Immature natural killer cell (primary cell): ENCODE data around the gene PSMB5. TPM values are rescaled to one million over a fixed set of nuclear protein-coding genes. Genes with fewer than 3 reads are reported as not detected.

ENCODE experiments used
- DNase-seq, 3 donors: peaks; one replicate each; pipeline ENCODE4 v3.0.0; 2022; ENCODE audit warnings: mixed read lengths in 1 of 3
- H3K27ac Mint-ChIP-seq, 6 donors: one replicate each; pipeline ENCODE4 v1.8.0; 2020; ENCODE audit warnings: mixed read lengths in 6 of 6, mild to moderate bottlenecking in 5 of 6, inconsistent platforms in 4 of 6, moderate library complexity in 3 of 6
- H3K27me3 Mint-ChIP-seq, 3 donors: one replicate each; pipeline ENCODE4 v1.8.0; 2020 to 2021; ENCODE audit warnings: low read depth in 3 of 3, mild to moderate bottlenecking in 3 of 3, mixed read lengths in 3 of 3, moderate library complexity in 3 of 3, inconsistent platforms in 1 of 3
- H3K36me3 Mint-ChIP-seq, 3 donors: one replicate each; pipeline ENCODE4 v1.8.0; 2020; ENCODE audit warnings: mixed read lengths in 3 of 3, inconsistent platforms in 2 of 3, mild to moderate bottlenecking in 2 of 3
- H3K4me1 Mint-ChIP-seq, 2 donors: one replicate each; pipeline ENCODE4 v1.8.0; 2020; ENCODE audit warnings: inconsistent platforms in 2 of 2, mild to moderate bottlenecking in 2 of 2, mixed read lengths in 2 of 2, moderate library complexity in 1 of 2
- H3K4me3 Mint-ChIP-seq, 5 donors: one replicate each; pipeline ENCODE4 v1.8.0; 2020; ENCODE audit warnings: mild to moderate bottlenecking in 5 of 5, mixed read lengths in 5 of 5, inconsistent platforms in 3 of 5, moderate library complexity in 3 of 5
- H3K9me3 Mint-ChIP-seq, 6 donors: one replicate each; pipeline ENCODE4 v1.8.0; 2020; ENCODE audit warnings: mild to moderate bottlenecking in 6 of 6, mixed read lengths in 6 of 6, inconsistent platforms in 4 of 6, moderate library complexity in 3 of 6
- polyA plus RNA-seq, 3 donors: library from polyadenylated mRNA; unstranded; fragments of 300-500 nt; fragmentation: Illumina TruSeq; gene quantifications; one replicate each; pipeline ENCODE4 v1.2.3, GENCODE V29; 2021

Gene PSMB5
- polyA plus RNA-seq, 3 donors from 2014 or later, result 25.6 to 54.3 (median 39.7) TPM

GRCh38 chr14:22995889-22996625 lies 38.6 kb downstream of the PSMB5 start:
- no peak overlapping the region for H3K4me3 Mint-ChIP-seq
- H3K27me3 Mint-ChIP-seq, result peaks cover 0 to 2% (median 2%) of the 10 kb centered on the region in 3 donors
- peaks cover 0 to 1% of the 10 kb centered on the region in 2 donors for H3K4me1 Mint-ChIP-seq
- peaks cover 9 to 19% (median 16%) of the 10 kb centered on the region in 3 donors for H3K36me3 Mint-ChIP-seq
- H3K9me3 Mint-ChIP-seq, result no peaks in the 10 kb centered on the region
- no peak overlapping the region for H3K27ac Mint-ChIP-seq
- DNase-seq, result no peak

GRCh38 chr14:22994762-22995275 lies 39.9 kb downstream of the PSMB5 start:
- Mint-ChIP-seq H3K36me3 (peaks cover 13 to 23% (median 19%) of the 10 kb centered on the region in 3 donors), H3K9me3 (no peaks in the 10 kb centered on the region), H3K4me3 (no peak overlapping the region), H3K27ac (no peak overlapping the region), H3K4me1 (peaks cover 0 to 1% of the 10 kb centered on the region in 2 donors), H3K27me3 (peaks cover 0 to 2% (median 2%) of the 10 kb centered on the region in 3 donors)
- DNase-seq, result peak in 1 of 3 donors; percentile 24

GRCh38 chr14:22993517-22993916 lies 41.2 kb downstream of the PSMB5 start:
- Mint-ChIP-seq H3K9me3 (no peaks in the 10 kb centered on the region), H3K36me3 (peaks cover 13 to 29% (median 28%) of the 10 kb centered on the region in 3 donors), H3K4me3 (no peak overlapping the region), H3K27ac (no peak overlapping the region), H3K27me3 (peaks cover 0 to under 1% (median 0%) of the 10 kb centered on the region in 3 donors), H3K4me1 (peaks cover 0 to 1% of the 10 kb centered on the region in 2 donors)
- no peak for DNase-seq

GRCh38 chr14:22991852-22992251 lies 42.8 kb downstream of the PSMB5 start:
- no peaks in the 10 kb centered on the region for H3K9me3 Mint-ChIP-seq
- H3K27me3 Mint-ChIP-seq, result no peaks in the 10 kb centered on the region
- H3K4me3 Mint-ChIP-seq, result no peak overlapping the region
- H3K36me3 Mint-ChIP-seq, result peaks cover 13 to 32% (median 29%) of the 10 kb centered on the region in 3 donors
- DNase-seq, result no peak
- peaks cover 0 to 1% of the 10 kb centered on the region in 2 donors for H3K4me1 Mint-ChIP-seq
- no peak overlapping the region for H3K27ac Mint-ChIP-seq

- H3K36me3 Mint-ChIP-seq, result peaks cover 8 to 25% (median 21%) of the 10 kb centered on the region in 3 donors
- no peak overlapping the region for H3K4me3 Mint-ChIP-seq
- H3K4me1 Mint-ChIP-seq, result no peaks in the 10 kb centered on the region
- no peak overlapping the region for H3K27ac Mint-ChIP-seq
- H3K9me3 Mint-ChIP-seq, result no peaks in the 10 kb centered on the region
- no peak for DNase-seq
- no peaks in the 10 kb centered on the region for H3K27me3 Mint-ChIP-seq
Measured at GRCh38 chr14:22987291-22987690, 47.4 kb downstream of the PSMB5 start.

GRCh38 chr14:22986508-22987054 lies 48.1 kb downstream of the PSMB5 start:
- no peaks in the 10 kb centered on the region for H3K9me3 Mint-ChIP-seq
- H3K36me3 Mint-ChIP-seq, result peaks cover 8 to 21% (median 17%) of the 10 kb centered on the region in 3 donors
- no peak overlapping the region for H3K4me3 Mint-ChIP-seq
- DNase-seq, result peak; percentile 74 to 79 (median 76)
- no peaks in the 10 kb centered on the region for H3K4me1 Mint-ChIP-seq
- no peak overlapping the region for H3K27ac Mint-ChIP-seq
- H3K27me3 Mint-ChIP-seq, result no peaks in the 10 kb centered on the region

- Mint-ChIP-seq H3K4me1 (no peaks in the 10 kb centered on the region), H3K36me3 (peaks cover 8 to 21% (median 17%) of the 10 kb centered on the region in 3 donors), H3K27ac (no peak overlapping the region), H3K9me3 (no peaks in the 10 kb centered on the region), H3K4me3 (no peak overlapping the region), H3K27me3 (no peaks in the 10 kb centered on the region)
- no peak for DNase-seq
Measured at GRCh38 chr14:22985894-22986507, 48.7 kb downstream of the PSMB5 start.

GRCh38 chr14:22984959-22985658 lies 49.6 kb downstream of the PSMB5 start:
- DNase-seq, result no peak
- Mint-ChIP-seq H3K36me3 (peaks cover 7 to 20% (median 15%) of the 10 kb centered on the region in 3 donors), H3K4me1 (peaks cover 3 to 4% of the 10 kb centered on the region in 2 donors), H3K4me3 (no peak overlapping the region), H3K27ac (no peak overlapping the region), H3K27me3 (peaks cover 0 to 2% (median 0%) of the 10 kb centered on the region in 3 donors), H3K9me3 (no peaks in the 10 kb centered on the region)

GRCh38 chr14:22982477-22983245 lies 52.0 kb downstream of the PSMB5 start, which contains the start of gene AJUBA:
AJUBA (minus strand) TSS chr14:22982551; CDS start chr14:22982266, 285 bp downstream.
- Mint-ChIP-seq H3K4me1 (peaks cover 5 to 8% of the 10 kb centered on the region in 2 donors), H3K27ac (no peak within 1 kb of the TSS), H3K36me3 (peaks cover 0 to 4% (median 0%) of the 10 kb centered on the region in 3 donors), H3K4me3 (peak within 1 kb of the TSS in 4 of 5 donors; percentile 62 to 73 (median 70)), H3K27me3 (peaks cover 0 to 2% (median 2%) of the 10 kb centered on the region in 3 donors), H3K9me3 (no peaks in the 10 kb centered on the region)
- DNase-seq, result peak; percentile 52 to 66 (median 61)

- H3K27me3 Mint-ChIP-seq, result peaks cover 2 to 4% (median 2%) of the 10 kb centered on the region in 3 donors
- no peaks in the 10 kb centered on the region for H3K36me3 Mint-ChIP-seq
- no peaks in the 10 kb centered on the region for H3K9me3 Mint-ChIP-seq
- DNase-seq, result no peak
- H3K4me3 Mint-ChIP-seq, result peak overlapping the region in 4 of 5 donors; percentile 62 to 73 (median 70)
- peaks cover 5 to 8% of the 10 kb centered on the region in 2 donors for H3K4me1 Mint-ChIP-seq
- no peak overlapping the region for H3K27ac Mint-ChIP-seq
Measured at GRCh38 chr14:22981876-22982476, 52.7 kb downstream of the PSMB5 start.

GRCh38 chr14:22981090-22981875 lies 53.4 kb downstream of the PSMB5 start:
- peak overlapping the region; percentile 30 to 75 (median 61) for H3K4me3 Mint-ChIP-seq
- H3K9me3 Mint-ChIP-seq, result no peaks in the 10 kb centered on the region
- no peak overlapping the region for H3K27ac Mint-ChIP-seq
- peaks cover 2 to 5% (median 2%) of the 10 kb centered on the region in 3 donors for H3K27me3 Mint-ChIP-seq
- H3K36me3 Mint-ChIP-seq, result no peaks in the 10 kb centered on the region
- peak; percentile 15 to 17 (median 15) for DNase-seq
- H3K4me1 Mint-ChIP-seq, result peaks cover 5 to 8% of the 10 kb centered on the region in 2 donors

- H3K36me3 Mint-ChIP-seq, result no peaks in the 10 kb centered on the region
- H3K4me3 Mint-ChIP-seq, result peak overlapping the region; percentile 56 to 75 (median 64)
- H3K27me3 Mint-ChIP-seq, result peaks cover 2 to 5% (median 2%) of the 10 kb centered on the region in 3 donors
- H3K9me3 Mint-ChIP-seq, result no peaks in the 10 kb centered on the region
- H3K4me1 Mint-ChIP-seq, result peaks cover 5 to 8% of the 10 kb centered on the region in 2 donors
- no peak overlapping the region for H3K27ac Mint-ChIP-seq
- no peak for DNase-seq
Measured at GRCh38 chr14:22980672-22981089, 54.0 kb downstream of the PSMB5 start.
